ENCODE data around the gene ZNF549. TPM values are rescaled to one million over a fixed set of nuclear protein-coding genes. Genes with fewer than 3 reads are reported as not detected.

ZNF549 gene
- total and polyA plus RNA-seq, 2 of the 13 experiments (the other 11 are each of a cell fraction or from before 2014, with no cell fraction given): 2.8 to 6.4 TPM

GRCh38 chr19:57578487-57579205, 51.5 kb downstream of the ZNF549 start, which contains the start of gene ZNF416:
ZNF416 (minus strand) TSS chr19:57578911; CDS start chr19:57578704, 207 bp downstream.
- Histone ChIP-seq H3K4me3 (replicated peaks in 1 of 3; ENCODE audit: insufficient read depth in 1 of 3, low read depth in 2 of 3, low read length in 3 of 3) (peak within 1 kb of the TSS; percentile 86 to 95 (median 92)), H3K79me2 (ENCODE audit: insufficient read depth, low read length) (peaks cover 17% of the 10 kb centered on the region), H3K9me3 (ENCODE audit: low read length) (peaks cover 17% of the 10 kb centered on the region; the same call in 1 of the 2 replicates), H4K20me1 (ENCODE audit: insufficient read depth, low read length) (no peaks in the 10 kb centered on the region), H3K4me2 (ENCODE audit: low read depth, low read length) (peak within 1 kb of the TSS; percentile 84), H3K27me3 (ENCODE audit: control insufficient read depth in 1 of 2, insufficient read depth in 2 of 2, low read length in 2 of 2) (no peaks in the 10 kb centered on the region; a peak in 1 of 5 replicates), H2AFZ (ENCODE audit: low read length) (peak within 1 kb of the TSS; percentile 99), H3K27ac (ENCODE audit: extremely low read length, insufficient read depth, low read length) (no peak within 1 kb of the TSS), H3K4me1 (ENCODE audit: insufficient read depth, low read length) (peaks cover 16% of the 10 kb centered on the region), H3K36me3 (replicated peaks in 1 of 2; ENCODE audit: control insufficient read depth in 1 of 2, insufficient read depth in 2 of 2, low read length in 2 of 2) (peaks cover 5 to 33% of the 10 kb centered on the region in 2 experiments), H3K9ac (ENCODE audit: insufficient read depth, low read depth, low read length) (peak within 1 kb of the TSS; percentile 81)
- no TSS peak for BruUV-seq (replicated peaks)
- in situ Hi-C loops (cut with HindIII; ENCODE audit: extremely low pct_ligation_motif_present, low pct_unique_long_range_greater_than_20kb) (loop anchor here (10.0 kb wide), 1 partner anchor 576 kb away; the partner anchor contains the start of gene ZNF329), intact Hi-C loops (cut with micrococcal nuclease; ENCODE audit: unreplicated experiment) (loop anchor here (1.0 to 2.0 kb wide), 4 partner anchors 20 to 168 kb away; partner anchors contain the start of genes ZNF134, ZNF530, ZNF772 and ZNF776)
- 0% methylated on average over 10 of the region's 62 CpGs for WGBS (ENCODE audit: low lambda C conversion rate)
- DNase-seq (ENCODE audit: low spot score): peak; percentile 97
- ChIA-PET POLR2A (interaction anchor here (0.6 kb wide), 1 partner anchor 79 kb away, joined by 3 read pairs; the partner anchor contains the start of gene ZNF773), CTCF (ENCODE audit: low intra/inter-chr PET ratio, low total read pairs) (interaction anchor here (1.4 kb wide), 1 partner anchor 54 kb away, joined by 3 read pairs; the partner anchor contains the start of gene ZNF211)
- FAIRE-seq: peak; percentile 98
- peak; percentile 96 for ATAC-seq
- TF ChIP-seq SP4 (CRISPR knock-in tag; IDR thresholded peaks at IDR 0.05) (no peak), ZNF335 (CRISPR knock-in tag; IDR thresholded peaks at IDR 0.05) (peak; percentile 71; the same call in 1 of the 2 replicates), ZBTB7B (CRISPR knock-in tag; IDR thresholded peaks at IDR 0.05) (no peak), ZFP62 (CRISPR knock-in tag; IDR thresholded peaks at IDR 0.05) (no peak), ZNF576 (CRISPR knock-in tag; IDR thresholded peaks at IDR 0.05) (no peak), ZNF367 (CRISPR knock-in tag; IDR thresholded peaks at IDR 0.05; ENCODE audit: borderline replicate concordance) (no peak), MIER3 (CRISPR knock-in tag; IDR thresholded peaks at IDR 0.05; ENCODE audit: borderline replicate concordance) (no peak), ZSCAN31 (CRISPR knock-in tag; IDR thresholded peaks at IDR 0.05; ENCODE audit: low read depth) (peak; percentile 57; the same call in 1 of the 2 replicates), ZFP41 (CRISPR knock-in tag; IDR thresholded peaks at IDR 0.05; ENCODE audit: borderline replicate concordance) (peak; percentile 62; the same call in 1 of the 2 replicates), ZNF605 (CRISPR knock-in tag; IDR thresholded peaks at IDR 0.05) (peak; percentile 17; the same call in 1 of the 2 replicates), NBN (conservative IDR thresholded peaks at IDR 0.05) (no peak), ZNF225 (CRISPR knock-in tag; IDR thresholded peaks at IDR 0.05) (peak; percentile 60; the same call in 1 of the 2 replicates), PAF1 (CRISPR knock-in tag; IDR thresholded peaks at IDR 0.05) (no peak), MZF1 (CRISPR knock-in tag; IDR thresholded peaks at IDR 0.05; ENCODE audit: borderline replicate concordance) (no peak), NRL (CRISPR knock-in tag; IDR thresholded peaks at IDR 0.05; ENCODE audit: borderline replicate concordance) (0 out of 2 replicates have a peak, but pooled peaks have one; percentile 27), ZNF44 (CRISPR knock-in tag; IDR thresholded peaks at IDR 0.05) (no peak), SNRNP70 (IDR thresholded peaks at IDR 0.05; ENCODE audit: low read depth, low read length) (no peak), ZNF124 (CRISPR knock-in tag; IDR thresholded peaks at IDR 0.05) (0 out of 2 replicates have a peak, but pooled peaks have one; percentile 45)
- TF ChIP-seq, protein P1, sequence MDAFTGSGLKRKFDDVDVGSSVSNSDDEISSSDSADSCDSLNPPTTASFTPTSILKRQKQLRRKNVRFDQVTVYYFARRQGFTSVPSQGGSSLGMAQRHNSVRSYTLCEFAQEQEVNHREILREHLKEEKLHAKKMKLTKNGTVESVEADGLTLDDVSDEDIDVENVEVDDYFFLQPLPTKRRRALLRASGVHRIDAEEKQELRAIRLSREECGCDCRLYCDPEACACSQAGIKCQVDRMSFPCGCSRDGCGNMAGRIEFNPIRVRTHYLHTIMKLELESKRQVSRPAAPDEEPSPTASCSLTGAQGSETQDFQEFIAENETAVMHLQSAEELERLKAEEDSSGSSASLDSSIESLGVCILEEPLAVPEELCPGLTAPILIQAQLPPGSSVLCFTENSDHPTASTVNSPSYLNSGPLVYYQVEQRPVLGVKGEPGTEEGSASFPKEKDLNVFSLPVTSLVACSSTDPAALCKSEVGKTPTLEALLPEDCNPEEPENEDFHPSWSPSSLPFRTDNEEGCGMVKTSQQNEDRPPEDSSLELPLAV (CRISPR knock-in tag; conservative IDR thresholded peaks at IDR 0.05; ENCODE audit: low read depth): no peak
- TF ChIP-seq, protein P2, sequence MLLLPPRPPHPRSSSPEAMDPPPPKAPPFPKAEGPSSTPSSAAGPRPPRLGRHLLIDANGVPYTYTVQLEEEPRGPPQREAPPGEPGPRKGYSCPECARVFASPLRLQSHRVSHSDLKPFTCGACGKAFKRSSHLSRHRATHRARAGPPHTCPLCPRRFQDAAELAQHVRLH (CRISPR knock-in tag; IDR thresholded peaks at IDR 0.05; ENCODE audit: borderline replicate concordance, low read depth): no peak

Measured in HepG2 (cell line).